B cell (primary cell): Measurements from ENCODE around the gene SH3D19. TPM values are rescaled to one million over a fixed set of nuclear protein-coding genes. Genes with fewer than 3 reads are reported as not detected.

Experiments
- ATAC-seq: fragments of 200-7000 bp; cut with Tn5 transposase; one replicate; pipeline ENCODE4 v1.10.0; 2021; ENCODE audit warnings: low read depth, mild to moderate bottlenecking, moderate number of reproducible peaks, moderate library complexity
- CTCF ChIA-PET: fragments of 350-600 bp; sonication (Branson Sonifier 250); formaldehyde crosslinking; loops from one replicate; lab custom pipeline; 2021; ENCODE audit warnings: antibody characterized with exemption, inconsistent platforms; lab: Charles Lee
- POLR2A ChIA-PET: fragments of 350-600 bp; sonication (Branson Sonifier 250); formaldehyde crosslinking; loops from one replicate; lab custom pipeline; 2021; ENCODE audit warnings: antibody characterized with exemption; lab: Charles Lee
- DNase-seq: peaks from one replicate; pipeline ENCODE4 v3.0.0; 2013
- H2AFZ ChIP-seq: 2 replicates; pipeline ENCODE4 v1.6.1; 2012; ENCODE audit warnings: mild to moderate bottlenecking, low read depth, low read length; ENCODE audit not compliant: insufficient read depth, poor library complexity, severe bottlenecking
- H3K27ac ChIP-seq, 2 donors: 1 replicate in 1 of 2; 2 replicates in 1 of 2; pipeline ENCODE4 v1.5.1; 2012 to 2013; ENCODE audit warnings: low read length in 2 of 2, mild to moderate bottlenecking in 2 of 2, moderate library complexity in 1 of 2
- H3K27me3 ChIP-seq, 4 experiments: fragments of 200-600 bp in 1 of 4; sonication (generic) in 1 of 4; replicated peaks in 1 of 4; 1 replicate in 2 of 4; 2 replicates in 2 of 4; pipeline versions ENCODE4 v1.6.1 to v1.7.0; 2013 to 2016; ENCODE audit warnings: low read length in 3 of 4, mild to moderate bottlenecking in 2 of 4, mixed read lengths in 1 of 4, moderate library complexity in 1 of 4; ENCODE audit not compliant: insufficient read depth in 4 of 4, control insufficient read depth in 3 of 4; ENCODE audit errors: control extremely low read depth in 1 of 4
- H3K36me3 ChIP-seq, 2 experiments: replicated peaks in 1 of 2; 1 replicate in 1 of 2; 2 replicates in 1 of 2; pipeline versions ENCODE4 v1.6.1 to v1.7.1; 2013; ENCODE audit warnings: low read length in 1 of 2; ENCODE audit not compliant: insufficient read depth in 2 of 2, control insufficient read depth in 1 of 2; ENCODE audit errors: control extremely low read depth in 1 of 2, extremely low read depth in 1 of 2
- H3K4me1 ChIP-seq, 2 donors: fragments of 200-600 bp in 1 of 2; sonication (generic) in 1 of 2; 1 replicate in 1 of 2; 2 replicates in 1 of 2; pipeline versions ENCODE4 v1.5.1 to v1.6.1; 2013 to 2017; ENCODE audit warnings: low read length in 2 of 2; ENCODE audit not compliant: control insufficient read depth in 2 of 2, insufficient read depth in 2 of 2
- H3K4me2 ChIP-seq: replicated peaks from 2 replicates; pipeline ENCODE3; 2012; ENCODE audit warnings: mild to moderate bottlenecking, low read depth, low read length; ENCODE audit not compliant: poor library complexity, severe bottlenecking
- H3K4me3 ChIP-seq, 5 experiments: fragments of 200-600 bp in 1 of 5; sonication (generic) in 1 of 5; 1 replicate in 3 of 5; 2 replicates in 2 of 5; pipeline versions ENCODE4 v1.5.1 to v1.7.0; 2011 to 2016; ENCODE audit warnings: low read length in 4 of 5, mild to moderate bottlenecking in 4 of 5, low read depth in 2 of 5, control low read depth in 1 of 5, moderate library complexity in 1 of 5; ENCODE audit not compliant: insufficient read depth in 1 of 5; ENCODE audit errors: control extremely low read depth in 1 of 5, extremely low read depth in 1 of 5
- H3K79me2 ChIP-seq: fragments of 200-600 bp; sonication (generic); one replicate; pipeline ENCODE4 v1.6.0; 2016; ENCODE audit warnings: low read length; ENCODE audit not compliant: control insufficient read depth, insufficient read depth
- H3K9ac ChIP-seq: fragments of 200-600 bp; sonication (generic); 2 replicates; pipeline ENCODE4 v1.6.1; 2017; ENCODE audit warnings: mild to moderate bottlenecking, low read length, moderate library complexity
- H3K9me3 ChIP-seq, 3 donors: one replicate each; pipeline versions ENCODE4 v1.6.1 to v1.7.1; 2013; ENCODE audit warnings: low read length in 2 of 3; ENCODE audit not compliant: control insufficient read depth in 2 of 3, insufficient read depth in 1 of 3; ENCODE audit errors: control extremely low read depth in 1 of 3
- H4K20me1 ChIP-seq: 2 replicates; pipeline ENCODE4 v1.6.0; 2012; ENCODE audit warnings: mild to moderate bottlenecking, low read length; ENCODE audit not compliant: insufficient read depth, control insufficient read depth, poor library complexity, severe bottlenecking
- H3K27ac Mint-ChIP-seq: one replicate; pipeline ENCODE4 v1.8.0; 2021; ENCODE audit warnings: mixed read lengths
- H3K27me3 Mint-ChIP-seq: one replicate; pipeline ENCODE4 v1.8.0; 2021; ENCODE audit warnings: mixed read lengths
- H3K4me1 Mint-ChIP-seq: one replicate; pipeline ENCODE4 v1.8.0; 2021; ENCODE audit warnings: mixed read lengths
- H3K4me3 Mint-ChIP-seq: one replicate; pipeline ENCODE4 v1.8.0; 2021; ENCODE audit warnings: mixed read lengths
- H3K9me3 Mint-ChIP-seq: one replicate; pipeline ENCODE4 v1.8.0; 2022; ENCODE audit warnings: mixed read lengths; ENCODE audit not compliant: insufficient read depth
- EZH2 ChIP-seq: IDR thresholded peaks from 2 replicates; pipeline ENCODE4 v1.6.1; 2012; ENCODE audit warnings: borderline replicate concordance, low read depth, mild to moderate bottlenecking, moderate library complexity, low read length; ENCODE audit not compliant: insufficient read depth, poor library complexity, severe bottlenecking
- WGBS: methylation state at CpG from one replicate; pipeline ENCODE4 v1.1.5; 2013; ENCODE audit warnings: missing lambda C conversion rate; ENCODE audit not compliant: insufficient coverage; 5-methylcytosine and 5-hydroxymethylcytosine counted together
- intact Hi-C: fragments of 100-400 bp; cut with micrococcal nuclease; formaldehyde crosslinking; loops from one replicate; pipeline ENCODE4 v1.10.0; 2022
- polyA plus RNA-seq: library from polyadenylated mRNA; depleted of rRNA; stranded (reverse); fragments of >200 nt; gene quantifications from 2 replicates; pipeline ENCODE4 v1.2.3, GENCODE V29; 2012
- total RNA-seq, 2 donors: library from RNA; stranded (reverse); fragments of 120-200 nt in 1 of 2; gene quantifications; 1 replicate in 1 of 2; 2 replicates in 1 of 2; pipeline versions ENCODE4 v1.2.3 to v1.2.4, GENCODE V29; 2013 to 2022
- TF ChIP-seq, protein P1 (sequence below): fragments of 200-600 bp; IDR thresholded peaks from one replicate; pipeline ENCODE4 v1.8.0; 2022; ENCODE audit warnings: antibody characterized with exemption, mild to moderate bottlenecking

The SH3D19 gene
- total and polyA plus RNA-seq, 2 donors (not counting 1 experiment from before 2014, with no cell fraction given) = 0.01 TPM; not detected in 1

DNA sequence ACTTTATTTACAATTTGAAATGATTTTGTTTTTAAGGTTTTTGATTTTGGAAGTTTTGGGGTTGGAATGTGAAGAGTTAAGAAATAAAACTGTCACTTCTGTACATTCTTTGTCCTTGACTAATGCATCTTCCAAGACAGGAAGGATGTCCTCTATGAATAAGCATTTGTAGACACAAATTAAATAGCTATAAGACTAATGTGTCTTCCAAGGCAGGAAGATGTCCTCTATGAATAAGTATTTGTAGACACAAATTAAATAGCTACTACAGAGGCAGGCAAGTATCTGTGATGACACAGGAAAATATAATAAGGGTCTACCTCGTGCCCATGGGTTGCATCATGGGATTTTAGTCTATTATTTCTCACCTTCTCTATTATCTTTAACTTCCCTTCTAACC lies 33.9 kb downstream of the SH3D19 start:
- POLR2A ChIA-PET = no interaction called here
- CTCF ChIA-PET = no interaction called here
- Histone ChIP-seq H3K9ac (no peak overlapping the region), H3K36me3 (no peaks in the 10 kb centered on the region), H3K4me3 (no peak overlapping the region), H3K9me3 (no peaks in the 10 kb centered on the region), H4K20me1 (no peaks in the 10 kb centered on the region), H3K4me1 (no peaks in the 10 kb centered on the region), H2AFZ (no peak overlapping the region), H3K27ac (no peak overlapping the region), H3K4me2 (no peak overlapping the region), H3K27me3 (no peaks in the 10 kb centered on the region), H3K79me2 (no peaks in the 10 kb centered on the region)
- H3K9me3 Mint-ChIP-seq = no peaks in the 10 kb centered on the region
- TF ChIP-seq, protein P1, sequence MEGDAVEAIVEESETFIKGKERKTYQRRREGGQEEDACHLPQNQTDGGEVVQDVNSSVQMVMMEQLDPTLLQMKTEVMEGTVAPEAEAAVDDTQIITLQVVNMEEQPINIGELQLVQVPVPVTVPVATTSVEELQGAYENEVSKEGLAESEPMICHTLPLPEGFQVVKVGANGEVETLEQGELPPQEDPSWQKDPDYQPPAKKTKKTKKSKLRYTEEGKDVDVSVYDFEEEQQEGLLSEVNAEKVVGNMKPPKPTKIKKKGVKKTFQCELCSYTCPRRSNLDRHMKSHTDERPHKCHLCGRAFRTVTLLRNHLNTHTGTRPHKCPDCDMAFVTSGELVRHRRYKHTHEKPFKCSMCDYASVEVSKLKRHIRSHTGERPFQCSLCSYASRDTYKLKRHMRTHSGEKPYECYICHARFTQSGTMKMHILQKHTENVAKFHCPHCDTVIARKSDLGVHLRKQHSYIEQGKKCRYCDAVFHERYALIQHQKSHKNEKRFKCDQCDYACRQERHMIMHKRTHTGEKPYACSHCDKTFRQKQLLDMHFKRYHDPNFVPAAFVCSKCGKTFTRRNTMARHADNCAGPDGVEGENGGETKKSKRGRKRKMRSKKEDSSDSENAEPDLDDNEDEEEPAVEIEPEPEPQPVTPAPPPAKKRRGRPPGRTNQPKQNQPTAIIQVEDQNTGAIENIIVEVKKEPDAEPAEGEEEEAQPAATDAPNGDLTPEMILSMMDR = no peak
- TF ChIP-seq EZH2 = no peak
- H3K4me1 Mint-ChIP-seq = no peaks in the 10 kb centered on the region
- intact Hi-C loops = no loop called here
- no peak overlapping the region for H3K27ac Mint-ChIP-seq
- no CpG with 5 or more reads among the region's 1 CpG for WGBS
- ATAC-seq (no peak), DNase-seq (no peak)
- H3K4me3 Mint-ChIP-seq = no peak overlapping the region
- H3K27me3 Mint-ChIP-seq = no peaks in the 10 kb centered on the region

DNA sequence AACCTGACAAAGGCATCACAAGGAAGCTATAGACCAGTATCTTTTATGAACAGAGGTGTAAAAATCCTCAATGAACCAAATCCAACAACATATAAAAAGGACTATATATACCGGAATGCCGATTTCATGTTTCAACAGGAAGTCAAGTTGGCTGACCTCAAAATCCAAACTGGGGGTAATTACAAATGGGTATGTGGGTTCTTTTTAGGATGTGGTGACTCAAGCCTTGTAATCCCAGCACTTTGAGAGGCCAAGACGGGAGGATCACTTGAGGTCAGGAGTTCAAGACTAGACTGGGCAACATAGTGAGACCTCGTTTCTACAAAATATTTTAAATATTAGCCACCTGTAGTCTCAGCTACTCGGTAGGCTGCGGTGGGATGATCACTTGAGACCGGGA lies 38.0 kb downstream of the SH3D19 start:
- ATAC-seq (no peak), DNase-seq (no peak)
- H3K4me1 ChIP-seq = no peaks in the 10 kb centered on the region
- H3K27me3 ChIP-seq = no peaks in the 10 kb centered on the region
- no peak overlapping the region for H3K27ac ChIP-seq
- no peaks in the 10 kb centered on the region for H3K79me2 ChIP-seq
- peaks cover 4% of the 10 kb centered on the region for H3K9me3 Mint-ChIP-seq
- intact Hi-C loops = no loop called here
- H4K20me1 ChIP-seq = no peaks in the 10 kb centered on the region
- 100% methylated on average over 4 of the region's 7 CpGs for WGBS
- TF ChIP-seq, protein P1 = no peak
- no peak for TF ChIP-seq EZH2
- H3K4me1 Mint-ChIP-seq = no peaks in the 10 kb centered on the region
- H3K27me3 Mint-ChIP-seq = no peaks in the 10 kb centered on the region
- H3K9ac ChIP-seq = no peak overlapping the region
- H2AFZ ChIP-seq = no peak overlapping the region
- H3K9me3 ChIP-seq = peaks cover 0 to 1% (median 0%) of the 10 kb centered on the region in 3 donors
- no peak overlapping the region for H3K4me2 ChIP-seq
- H3K27ac Mint-ChIP-seq = no peak overlapping the region
- H3K4me3 ChIP-seq = no peak overlapping the region
- no peaks in the 10 kb centered on the region for H3K36me3 ChIP-seq
- POLR2A ChIA-PET = no interaction called here
- H3K4me3 Mint-ChIP-seq = no peak overlapping the region
- CTCF ChIA-PET = no interaction called here
